Bronchial epithelial cell (primary cell): ENCODE data around the gene TEDC1. TPM values are rescaled to one million over a fixed set of nuclear protein-coding genes. Genes with fewer than 3 reads are reported as not detected.

Experiments
- DNase-seq: peaks from one replicate; pipeline ENCODE4 v3.0.0-alpha.2; 2010; ENCODE audit warnings: low read depth
- FAIRE-seq: peaks from 2 replicates; lab custom pipeline; 2011; peaks lifted over from hg19 to GRCh38; lab: Jason Lieb, UNC
- H3K27me3 ChIP-seq: 2 replicates; pipeline ENCODE4 v1.5.1; 2011; ENCODE audit warnings: low read length; ENCODE audit not compliant: control insufficient read depth, insufficient read depth
- H3K36me3 ChIP-seq: 2 replicates; pipeline ENCODE4 v1.5.1; 2011; ENCODE audit warnings: low read length; ENCODE audit not compliant: control insufficient read depth, insufficient read depth
- H3K4me3 ChIP-seq: 2 replicates; pipeline ENCODE4 v1.5.1; 2011; ENCODE audit warnings: mild to moderate bottlenecking, low read depth, low read length, control low read depth
- total RNA-seq: library from RNA; depleted of rRNA; stranded (reverse); fragments of >200 nt; gene quantifications from 2 replicates; pipeline ENCODE4 v1.2.1, GENCODE V29; 2014
- TF ChIP-seq, protein P1 (sequence below): IDR thresholded peaks from 2 replicates; pipeline ENCODE4 v1.5.1; 2011; ENCODE audit warnings: mild to moderate bottlenecking, moderate library complexity, low read length, control low read depth, inconsistent platforms; ENCODE audit not compliant: insufficient read depth, severe bottlenecking

The TEDC1 gene
- total RNA-seq, 1 donor from 2014 or later: 4.5 TPM

DNA sequence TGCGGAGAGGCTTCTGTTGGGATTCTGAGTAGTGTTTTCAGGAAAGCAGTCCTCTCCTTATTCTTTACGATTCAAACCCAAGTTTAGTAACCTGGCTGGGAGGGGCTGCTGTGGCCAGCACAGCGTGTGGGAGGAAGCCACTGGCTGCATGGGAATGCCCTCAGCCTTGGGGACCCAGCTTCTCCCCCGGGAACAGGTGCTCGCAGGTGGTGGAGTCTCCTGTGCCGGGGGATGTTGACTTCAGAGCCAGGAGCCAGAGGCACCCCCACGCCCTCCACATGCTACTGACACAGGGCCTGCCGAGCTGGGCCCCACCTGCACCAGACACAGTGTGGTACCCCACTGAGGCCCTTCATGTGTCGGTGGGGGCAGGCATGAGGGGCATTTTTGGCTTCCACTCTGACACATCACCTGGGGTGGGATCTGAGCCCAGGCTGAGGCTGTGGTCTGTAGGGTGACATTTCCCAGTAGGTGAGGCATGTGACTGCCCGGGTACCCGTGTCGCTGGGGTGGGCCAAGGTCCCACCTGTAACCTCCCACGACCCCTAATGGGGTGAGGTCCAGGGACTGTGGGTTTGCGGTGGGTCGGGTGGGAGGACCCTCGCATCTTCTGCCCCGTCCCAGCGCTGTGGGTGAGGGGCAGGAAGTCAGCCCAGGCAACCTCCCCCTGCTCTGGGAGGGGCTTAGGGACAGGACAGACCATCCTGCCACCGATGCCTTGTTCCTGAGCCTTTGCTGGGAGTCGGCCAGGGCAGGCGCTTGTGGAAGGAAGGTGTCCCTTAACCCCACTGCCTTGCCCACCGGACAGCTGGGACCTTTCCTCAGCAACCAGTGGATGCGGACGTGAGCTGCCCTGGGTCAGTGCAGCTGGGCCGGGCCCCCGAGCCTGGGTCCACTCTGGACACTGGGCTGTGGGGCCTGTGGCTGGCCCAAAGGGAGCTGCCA, 44.9 kb upstream of the TEDC1 start:
- TF ChIP-seq, protein P1, sequence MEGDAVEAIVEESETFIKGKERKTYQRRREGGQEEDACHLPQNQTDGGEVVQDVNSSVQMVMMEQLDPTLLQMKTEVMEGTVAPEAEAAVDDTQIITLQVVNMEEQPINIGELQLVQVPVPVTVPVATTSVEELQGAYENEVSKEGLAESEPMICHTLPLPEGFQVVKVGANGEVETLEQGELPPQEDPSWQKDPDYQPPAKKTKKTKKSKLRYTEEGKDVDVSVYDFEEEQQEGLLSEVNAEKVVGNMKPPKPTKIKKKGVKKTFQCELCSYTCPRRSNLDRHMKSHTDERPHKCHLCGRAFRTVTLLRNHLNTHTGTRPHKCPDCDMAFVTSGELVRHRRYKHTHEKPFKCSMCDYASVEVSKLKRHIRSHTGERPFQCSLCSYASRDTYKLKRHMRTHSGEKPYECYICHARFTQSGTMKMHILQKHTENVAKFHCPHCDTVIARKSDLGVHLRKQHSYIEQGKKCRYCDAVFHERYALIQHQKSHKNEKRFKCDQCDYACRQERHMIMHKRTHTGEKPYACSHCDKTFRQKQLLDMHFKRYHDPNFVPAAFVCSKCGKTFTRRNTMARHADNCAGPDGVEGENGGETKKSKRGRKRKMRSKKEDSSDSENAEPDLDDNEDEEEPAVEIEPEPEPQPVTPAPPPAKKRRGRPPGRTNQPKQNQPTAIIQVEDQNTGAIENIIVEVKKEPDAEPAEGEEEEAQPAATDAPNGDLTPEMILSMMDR: no peak
- Histone ChIP-seq H3K27me3 (no peaks in the 10 kb centered on the region), H3K36me3 (peaks cover 29% of the 10 kb centered on the region), H3K4me3 (no peak overlapping the region)
- no peak for FAIRE-seq
- no peak for DNase-seq

DNA sequence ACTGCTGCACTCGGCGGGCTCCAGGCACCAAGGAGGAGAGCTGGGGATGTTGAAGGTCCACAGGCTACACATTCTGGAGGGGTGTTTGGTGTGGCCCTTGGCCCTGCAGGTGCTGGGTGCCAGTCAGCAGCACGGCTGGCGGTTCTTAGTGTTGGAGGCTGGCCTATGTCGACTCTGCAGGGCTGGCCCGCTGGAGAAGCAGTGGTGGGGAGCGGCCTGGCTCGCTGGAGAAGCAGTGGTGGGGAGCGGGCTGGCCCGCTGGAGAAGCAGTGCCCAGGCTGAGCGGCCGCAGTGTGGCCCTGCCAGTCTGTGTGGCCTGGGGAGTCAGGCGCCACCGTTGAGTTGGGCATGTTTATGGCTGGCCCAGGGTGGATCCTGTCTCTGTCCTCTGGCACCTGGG, 44.1 kb upstream of the TEDC1 start:
- no peak for DNase-seq
- FAIRE-seq: no peak
- TF ChIP-seq, protein P1: no peak
- Histone ChIP-seq H3K27me3 (no peaks in the 10 kb centered on the region), H3K36me3 (peaks cover 31% of the 10 kb centered on the region), H3K4me3 (no peak overlapping the region)

GRCh38 chr14:105447651-105448640, 43.1 kb upstream of the TEDC1 start:
- TF ChIP-seq, protein P1: no peak
- H3K36me3 ChIP-seq: peaks cover 26% of the 10 kb centered on the region
- DNase-seq: no peak

GRCh38 chr14:105448706-105449111, 42.3 kb upstream of the TEDC1 start:
- Histone ChIP-seq H3K27me3 (no peaks in the 10 kb centered on the region), H3K4me3 (no peak overlapping the region), H3K36me3 (peaks cover 26% of the 10 kb centered on the region)
- TF ChIP-seq, protein P1: peak; percentile 90
- FAIRE-seq (no peak), DNase-seq (peak; percentile 23)

More at GRCh38 chr14:105447651-105448640, 43.1 kb upstream of the TEDC1 start:
- no peaks in the 10 kb centered on the region for H3K27me3 ChIP-seq
- no peak for FAIRE-seq
- no peak overlapping the region for H3K4me3 ChIP-seq

DNA sequence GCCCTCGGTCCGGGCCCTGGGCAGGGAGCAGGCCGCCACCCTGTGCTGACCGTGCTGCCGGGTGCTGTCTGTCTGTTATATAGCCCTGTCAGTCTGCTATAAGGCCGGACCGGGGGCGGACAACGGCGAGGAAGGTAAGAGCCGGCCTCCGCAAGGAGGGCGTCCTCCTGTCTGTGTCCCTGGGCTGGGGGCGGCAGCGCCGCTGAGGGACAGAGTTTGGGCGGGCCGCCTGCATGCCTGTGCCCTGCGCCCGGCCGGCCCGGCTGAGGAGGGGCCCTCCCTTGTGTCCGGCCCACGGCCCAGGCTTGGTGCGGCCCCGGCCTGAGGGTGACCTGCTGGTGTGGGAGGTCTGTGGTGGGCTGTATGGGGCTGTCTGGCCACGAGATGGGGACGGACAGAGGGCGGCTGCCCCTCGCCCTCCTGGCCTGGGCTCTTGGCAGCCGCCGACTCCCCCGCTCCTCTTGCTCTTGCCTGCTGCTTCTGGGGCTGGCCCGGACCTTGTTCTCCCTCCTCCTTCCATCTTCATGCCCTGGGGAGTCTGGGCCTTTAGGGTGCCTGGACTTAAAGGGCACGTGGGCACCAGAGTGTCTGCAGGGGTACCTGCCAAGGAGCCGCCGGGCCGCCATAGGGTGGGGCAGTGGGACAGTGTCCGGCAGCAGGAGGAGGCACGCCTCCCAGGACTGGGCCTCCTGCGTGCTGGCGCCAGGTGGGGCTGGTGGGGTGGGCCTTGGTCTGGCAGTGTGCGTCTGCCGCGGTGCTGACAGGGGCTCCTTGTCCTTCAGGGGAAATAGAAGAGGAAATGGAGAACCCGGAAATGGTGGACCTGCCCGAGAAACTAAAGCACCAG, 41.5 kb upstream of the TEDC1 start:
- no peaks in the 10 kb centered on the region for H3K27me3 ChIP-seq
- DNase-seq (no peak), FAIRE-seq (no peak)
- H3K4me3 ChIP-seq: no peak overlapping the region
- TF ChIP-seq, protein P1: no peak
- peaks cover 33% of the 10 kb centered on the region for H3K36me3 ChIP-seq
